Loucy (cell line): ENCODE results near the gene CAMK1D.

Source experiments
- EZH2phosphoT487 ChIP-seq: fragments of 200-600 bp; IDR thresholded peaks from 2 replicates; pipeline ENCODE4 v1.6.1; 2018; ENCODE audit warnings: antibody characterized with exemption, mild to moderate bottlenecking, moderate library complexity, borderline replicate concordance
- TF ChIP-seq, protein P1 (sequence below): fragments of 200-600 bp; sonication (generic); conservative IDR thresholded peaks from 2 replicates; pipeline ENCODE4 v1.5.1; 2014; ENCODE audit warnings: mild to moderate bottlenecking, antibody characterized with exemption, low read length

DNA sequence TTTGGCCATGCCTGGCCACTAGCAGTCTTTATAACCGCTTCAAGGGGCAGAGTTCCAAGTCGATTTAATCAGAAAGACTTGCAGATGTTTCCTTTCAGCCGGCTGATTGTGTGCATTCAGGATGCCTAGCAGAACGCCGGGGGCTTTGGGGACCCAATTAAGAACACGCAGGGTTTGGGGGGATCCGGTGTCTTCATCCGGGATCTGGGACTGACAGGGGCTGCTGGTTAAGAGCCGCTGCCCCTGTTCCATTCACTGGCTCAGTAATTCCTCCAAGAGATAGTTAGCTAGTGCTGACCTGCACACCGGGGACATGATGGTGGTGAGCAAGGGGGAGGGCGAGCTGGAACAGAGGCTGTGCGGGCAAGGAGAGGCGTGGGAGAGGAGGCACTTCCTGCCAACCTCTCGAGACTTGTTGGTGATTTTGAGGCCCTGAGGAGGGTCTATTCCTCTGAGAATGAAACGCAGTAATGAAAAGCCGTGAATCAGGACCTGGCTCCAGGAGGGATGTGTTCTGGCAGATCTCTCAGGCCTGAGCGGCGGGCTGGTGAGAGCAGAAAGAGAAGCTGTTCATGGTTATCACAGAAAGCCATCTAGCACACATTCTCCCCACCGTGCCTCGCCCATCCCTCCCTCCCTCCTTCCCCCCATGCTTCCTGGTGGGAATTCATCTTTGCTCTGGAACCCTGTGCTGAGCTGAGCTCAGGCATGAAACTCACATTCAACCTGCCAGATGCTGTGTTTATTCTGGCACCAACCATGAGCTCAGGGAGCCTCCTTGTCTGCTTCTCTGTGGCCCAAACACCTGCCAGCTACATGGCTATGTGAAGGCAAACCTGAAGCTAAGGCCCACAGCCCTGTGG, 500.2 kb downstream of the CAMK1D start:
- TF ChIP-seq, protein P1, sequence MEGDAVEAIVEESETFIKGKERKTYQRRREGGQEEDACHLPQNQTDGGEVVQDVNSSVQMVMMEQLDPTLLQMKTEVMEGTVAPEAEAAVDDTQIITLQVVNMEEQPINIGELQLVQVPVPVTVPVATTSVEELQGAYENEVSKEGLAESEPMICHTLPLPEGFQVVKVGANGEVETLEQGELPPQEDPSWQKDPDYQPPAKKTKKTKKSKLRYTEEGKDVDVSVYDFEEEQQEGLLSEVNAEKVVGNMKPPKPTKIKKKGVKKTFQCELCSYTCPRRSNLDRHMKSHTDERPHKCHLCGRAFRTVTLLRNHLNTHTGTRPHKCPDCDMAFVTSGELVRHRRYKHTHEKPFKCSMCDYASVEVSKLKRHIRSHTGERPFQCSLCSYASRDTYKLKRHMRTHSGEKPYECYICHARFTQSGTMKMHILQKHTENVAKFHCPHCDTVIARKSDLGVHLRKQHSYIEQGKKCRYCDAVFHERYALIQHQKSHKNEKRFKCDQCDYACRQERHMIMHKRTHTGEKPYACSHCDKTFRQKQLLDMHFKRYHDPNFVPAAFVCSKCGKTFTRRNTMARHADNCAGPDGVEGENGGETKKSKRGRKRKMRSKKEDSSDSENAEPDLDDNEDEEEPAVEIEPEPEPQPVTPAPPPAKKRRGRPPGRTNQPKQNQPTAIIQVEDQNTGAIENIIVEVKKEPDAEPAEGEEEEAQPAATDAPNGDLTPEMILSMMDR, result no peak
- no peak for TF ChIP-seq EZH2phosphoT487
